ENCODE results near the gene NT5DC1. TPM values are rescaled to one million over a fixed set of nuclear protein-coding genes. Genes with fewer than 3 reads are reported as not detected.

NT5DC1 gene
- total RNA-seq, 1 experiment from 2014 or later = 37.9 TPM

DNA sequence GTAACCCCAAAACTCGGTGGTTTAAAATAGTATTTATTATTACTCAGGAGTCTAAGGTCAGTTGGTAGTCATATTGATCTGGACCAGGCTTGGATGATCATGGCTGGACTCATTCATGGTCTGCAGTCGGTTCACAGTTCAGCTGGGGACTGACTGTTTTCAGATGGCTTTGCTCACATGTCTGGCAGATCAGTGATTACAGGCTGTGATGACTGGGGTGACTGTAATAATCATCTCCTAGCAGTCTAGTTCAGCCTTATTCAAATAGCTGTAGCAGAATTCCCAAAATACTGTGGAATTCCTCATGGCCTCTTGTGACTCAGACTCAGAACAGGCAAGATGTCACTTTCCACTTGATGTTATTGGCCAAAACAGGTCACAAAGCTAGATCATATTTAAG is 16.4 kb upstream of the NT5DC1 start:
- no peaks in the 10 kb centered on the region for H3K9me3 ChIP-seq (ENCODE audit: low read depth, low read length, poor library complexity, severe bottlenecking)
- no TSS peak for BruUV-seq (replicated peaks)
- TF ChIP-seq CTCF (conservative IDR thresholded peaks at IDR 0.05; ENCODE audit: low read depth, low read length) (no peak), EZH2 (IDR thresholded peaks at IDR 0.05; ENCODE audit: borderline replicate concordance, low read depth, low read length, poor library complexity, severe bottlenecking) (no peak)
- CTCF ChIA-PET = no interaction called here
- no peak overlapping the region for H3K4me3 ChIP-seq (ENCODE audit: low read depth, low read length, poor library complexity, severe bottlenecking)
- POLR2A ChIA-PET (ENCODE audit: low non-redundant PET) = no interaction called here
- H3K27ac ChIP-seq (ENCODE audit: low read depth, low read length, poor library complexity, severe bottlenecking) = no peak overlapping the region
- intact Hi-C loops (cut with micrococcal nuclease; ENCODE audit: unreplicated experiment) = no loop called here
- DNase-seq (ENCODE audit: low spot score) = no peak
- H3K27me3 ChIP-seq (replicated peaks; ENCODE audit: insufficient read depth, low read depth, low read length, poor library complexity) = no peaks in the 10 kb centered on the region
- no peaks in the 10 kb centered on the region for H3K4me1 ChIP-seq (ENCODE audit: insufficient read depth, low read length, poor library complexity, severe bottlenecking)
- H3K36me3 ChIP-seq (ENCODE audit: insufficient read depth, low read length, poor library complexity, severe bottlenecking) = no peaks in the 10 kb centered on the region

- no peaks in the 10 kb centered on the region for H3K36me3 ChIP-seq (ENCODE audit: insufficient read depth, low read length, poor library complexity, severe bottlenecking)
- CTCF ChIA-PET = interaction anchor here (0.6 kb wide), 1 partner anchor 11 kb away, joined by 5 read pairs; no protein-coding TSS in a partner anchor
- H3K4me1 ChIP-seq (ENCODE audit: insufficient read depth, low read length, poor library complexity, severe bottlenecking) = no peaks in the 10 kb centered on the region
- H3K27ac ChIP-seq (ENCODE audit: low read depth, low read length, poor library complexity, severe bottlenecking) = no peak overlapping the region
- BruUV-seq (replicated peaks) = no TSS peak
- TF ChIP-seq CTCF (conservative IDR thresholded peaks at IDR 0.05; ENCODE audit: low read depth, low read length) (no peak), EZH2 (IDR thresholded peaks at IDR 0.05; ENCODE audit: borderline replicate concordance, low read depth, low read length, poor library complexity, severe bottlenecking) (no peak)
- intact Hi-C loops (cut with micrococcal nuclease; ENCODE audit: unreplicated experiment) = no loop called here
- POLR2A ChIA-PET (ENCODE audit: low non-redundant PET) = no interaction called here
- no peak for DNase-seq (ENCODE audit: low spot score)
- no peaks in the 10 kb centered on the region for H3K9me3 ChIP-seq (ENCODE audit: low read depth, low read length, poor library complexity, severe bottlenecking)
- H3K4me3 ChIP-seq (ENCODE audit: low read depth, low read length, poor library complexity, severe bottlenecking) = no peak overlapping the region
- no peaks in the 10 kb centered on the region for H3K27me3 ChIP-seq (replicated peaks; ENCODE audit: insufficient read depth, low read depth, low read length, poor library complexity)
Observed at GRCh38 chr6:116087437-116088027, 13.1 kb upstream of the NT5DC1 start.

- CTCF ChIA-PET = no interaction called here
- no peak for DNase-seq (ENCODE audit: low spot score)
- POLR2A ChIA-PET (ENCODE audit: low non-redundant PET) = no interaction called here
- intact Hi-C loops (cut with micrococcal nuclease; ENCODE audit: unreplicated experiment) = no loop called here
- no peaks in the 10 kb centered on the region for H3K9me3 ChIP-seq (ENCODE audit: low read depth, low read length, poor library complexity, severe bottlenecking)
- no peaks in the 10 kb centered on the region for H3K36me3 ChIP-seq (ENCODE audit: insufficient read depth, low read length, poor library complexity, severe bottlenecking)
- H3K4me1 ChIP-seq (ENCODE audit: insufficient read depth, low read length, poor library complexity, severe bottlenecking) = no peaks in the 10 kb centered on the region
- no peak overlapping the region for H3K4me3 ChIP-seq (ENCODE audit: low read depth, low read length, poor library complexity, severe bottlenecking)
- H3K27ac ChIP-seq (ENCODE audit: low read depth, low read length, poor library complexity, severe bottlenecking) = no peak overlapping the region
- TF ChIP-seq EZH2 (IDR thresholded peaks at IDR 0.05; ENCODE audit: borderline replicate concordance, low read depth, low read length, poor library complexity, severe bottlenecking) (no peak), CTCF (conservative IDR thresholded peaks at IDR 0.05; ENCODE audit: low read depth, low read length) (no peak)
- no TSS peak for BruUV-seq (replicated peaks)
- H3K27me3 ChIP-seq (replicated peaks; ENCODE audit: insufficient read depth, low read depth, low read length, poor library complexity) = no peaks in the 10 kb centered on the region
Observed at GRCh38 chr6:116088946-116089345, 11.7 kb upstream of the NT5DC1 start.
